B cell (primary cell): Measurements from ENCODE around the gene WDR83. TPM values are rescaled to one million over a fixed set of nuclear protein-coding genes. Genes with fewer than 3 reads are reported as not detected.

Experiments
- ATAC-seq: fragments of 200-7000 bp; cut with Tn5 transposase; one replicate; pipeline ENCODE4 v1.10.0; 2021; ENCODE audit warnings: low read depth, mild to moderate bottlenecking, moderate number of reproducible peaks, moderate library complexity
- CTCF ChIA-PET: fragments of 350-600 bp; sonication (Branson Sonifier 250); formaldehyde crosslinking; loops from one replicate; lab custom pipeline; 2021; ENCODE audit warnings: antibody characterized with exemption, inconsistent platforms; lab: Charles Lee
- POLR2A ChIA-PET: fragments of 350-600 bp; sonication (Branson Sonifier 250); formaldehyde crosslinking; loops from one replicate; lab custom pipeline; 2021; ENCODE audit warnings: antibody characterized with exemption; lab: Charles Lee
- DNase-seq: peaks from one replicate; pipeline ENCODE4 v3.0.0; 2013
- H2AFZ ChIP-seq: 2 replicates; pipeline ENCODE4 v1.6.1; 2012; ENCODE audit warnings: mild to moderate bottlenecking, low read depth, low read length; ENCODE audit not compliant: insufficient read depth, poor library complexity, severe bottlenecking
- H3K27ac ChIP-seq, 2 donors: 1 replicate in 1 of 2; 2 replicates in 1 of 2; pipeline ENCODE4 v1.5.1; 2012 to 2013; ENCODE audit warnings: low read length in 2 of 2, mild to moderate bottlenecking in 2 of 2, moderate library complexity in 1 of 2
- H3K27me3 ChIP-seq, 4 experiments: fragments of 200-600 bp in 1 of 4; sonication (generic) in 1 of 4; replicated peaks in 1 of 4; 1 replicate in 2 of 4; 2 replicates in 2 of 4; pipeline versions ENCODE4 v1.6.1 to v1.7.0; 2013 to 2016; ENCODE audit warnings: low read length in 3 of 4, mild to moderate bottlenecking in 2 of 4, mixed read lengths in 1 of 4, moderate library complexity in 1 of 4; ENCODE audit not compliant: insufficient read depth in 4 of 4, control insufficient read depth in 3 of 4; ENCODE audit errors: control extremely low read depth in 1 of 4
- H3K36me3 ChIP-seq, 2 experiments: replicated peaks in 1 of 2; 1 replicate in 1 of 2; 2 replicates in 1 of 2; pipeline versions ENCODE4 v1.6.1 to v1.7.1; 2013; ENCODE audit warnings: low read length in 1 of 2; ENCODE audit not compliant: insufficient read depth in 2 of 2, control insufficient read depth in 1 of 2; ENCODE audit errors: control extremely low read depth in 1 of 2, extremely low read depth in 1 of 2
- H3K4me1 ChIP-seq, 2 donors: fragments of 200-600 bp in 1 of 2; sonication (generic) in 1 of 2; 1 replicate in 1 of 2; 2 replicates in 1 of 2; pipeline versions ENCODE4 v1.5.1 to v1.6.1; 2013 to 2017; ENCODE audit warnings: low read length in 2 of 2; ENCODE audit not compliant: control insufficient read depth in 2 of 2, insufficient read depth in 2 of 2
- H3K4me2 ChIP-seq: replicated peaks from 2 replicates; pipeline ENCODE3; 2012; ENCODE audit warnings: mild to moderate bottlenecking, low read depth, low read length; ENCODE audit not compliant: poor library complexity, severe bottlenecking
- H3K4me3 ChIP-seq, 5 experiments: fragments of 200-600 bp in 1 of 5; sonication (generic) in 1 of 5; 1 replicate in 3 of 5; 2 replicates in 2 of 5; pipeline versions ENCODE4 v1.5.1 to v1.7.0; 2011 to 2016; ENCODE audit warnings: low read length in 4 of 5, mild to moderate bottlenecking in 4 of 5, low read depth in 2 of 5, control low read depth in 1 of 5, moderate library complexity in 1 of 5; ENCODE audit not compliant: insufficient read depth in 1 of 5; ENCODE audit errors: control extremely low read depth in 1 of 5, extremely low read depth in 1 of 5
- H3K79me2 ChIP-seq: fragments of 200-600 bp; sonication (generic); one replicate; pipeline ENCODE4 v1.6.0; 2016; ENCODE audit warnings: low read length; ENCODE audit not compliant: control insufficient read depth, insufficient read depth
- H3K9ac ChIP-seq: fragments of 200-600 bp; sonication (generic); 2 replicates; pipeline ENCODE4 v1.6.1; 2017; ENCODE audit warnings: mild to moderate bottlenecking, low read length, moderate library complexity
- H3K9me3 ChIP-seq, 3 donors: one replicate each; pipeline versions ENCODE4 v1.6.1 to v1.7.1; 2013; ENCODE audit warnings: low read length in 2 of 3; ENCODE audit not compliant: control insufficient read depth in 2 of 3, insufficient read depth in 1 of 3; ENCODE audit errors: control extremely low read depth in 1 of 3
- H4K20me1 ChIP-seq: 2 replicates; pipeline ENCODE4 v1.6.0; 2012; ENCODE audit warnings: mild to moderate bottlenecking, low read length; ENCODE audit not compliant: insufficient read depth, control insufficient read depth, poor library complexity, severe bottlenecking
- H3K27ac Mint-ChIP-seq: one replicate; pipeline ENCODE4 v1.8.0; 2021; ENCODE audit warnings: mixed read lengths
- H3K27me3 Mint-ChIP-seq: one replicate; pipeline ENCODE4 v1.8.0; 2021; ENCODE audit warnings: mixed read lengths
- H3K4me1 Mint-ChIP-seq: one replicate; pipeline ENCODE4 v1.8.0; 2021; ENCODE audit warnings: mixed read lengths
- H3K4me3 Mint-ChIP-seq: one replicate; pipeline ENCODE4 v1.8.0; 2021; ENCODE audit warnings: mixed read lengths
- H3K9me3 Mint-ChIP-seq: one replicate; pipeline ENCODE4 v1.8.0; 2022; ENCODE audit warnings: mixed read lengths; ENCODE audit not compliant: insufficient read depth
- CTCF ChIP-seq: fragments of 200-600 bp; IDR thresholded peaks from one replicate; pipeline ENCODE4 v1.8.0; 2022; ENCODE audit warnings: antibody characterized with exemption, mild to moderate bottlenecking
- EZH2 ChIP-seq: IDR thresholded peaks from 2 replicates; pipeline ENCODE4 v1.6.1; 2012; ENCODE audit warnings: borderline replicate concordance, low read depth, mild to moderate bottlenecking, moderate library complexity, low read length; ENCODE audit not compliant: insufficient read depth, poor library complexity, severe bottlenecking
- WGBS: methylation state at CpG from one replicate; pipeline ENCODE4 v1.1.5; 2013; ENCODE audit warnings: missing lambda C conversion rate; ENCODE audit not compliant: insufficient coverage; 5-methylcytosine and 5-hydroxymethylcytosine counted together
- intact Hi-C: fragments of 100-400 bp; cut with micrococcal nuclease; formaldehyde crosslinking; loops from one replicate; pipeline ENCODE4 v1.10.0; 2022
- polyA plus RNA-seq: library from polyadenylated mRNA; depleted of rRNA; stranded (reverse); fragments of >200 nt; gene quantifications from 2 replicates; pipeline ENCODE4 v1.2.3, GENCODE V29; 2012
- total RNA-seq, 2 donors: library from RNA; stranded (reverse); fragments of 120-200 nt in 1 of 2; gene quantifications; 1 replicate in 1 of 2; 2 replicates in 1 of 2; pipeline versions ENCODE4 v1.2.3 to v1.2.4, GENCODE V29; 2013 to 2022

Gene WDR83
- total and polyA plus RNA-seq, 2 donors (not counting 1 experiment from before 2014, with no cell fraction given) = 16.3 to 24.6 TPM

DNA sequence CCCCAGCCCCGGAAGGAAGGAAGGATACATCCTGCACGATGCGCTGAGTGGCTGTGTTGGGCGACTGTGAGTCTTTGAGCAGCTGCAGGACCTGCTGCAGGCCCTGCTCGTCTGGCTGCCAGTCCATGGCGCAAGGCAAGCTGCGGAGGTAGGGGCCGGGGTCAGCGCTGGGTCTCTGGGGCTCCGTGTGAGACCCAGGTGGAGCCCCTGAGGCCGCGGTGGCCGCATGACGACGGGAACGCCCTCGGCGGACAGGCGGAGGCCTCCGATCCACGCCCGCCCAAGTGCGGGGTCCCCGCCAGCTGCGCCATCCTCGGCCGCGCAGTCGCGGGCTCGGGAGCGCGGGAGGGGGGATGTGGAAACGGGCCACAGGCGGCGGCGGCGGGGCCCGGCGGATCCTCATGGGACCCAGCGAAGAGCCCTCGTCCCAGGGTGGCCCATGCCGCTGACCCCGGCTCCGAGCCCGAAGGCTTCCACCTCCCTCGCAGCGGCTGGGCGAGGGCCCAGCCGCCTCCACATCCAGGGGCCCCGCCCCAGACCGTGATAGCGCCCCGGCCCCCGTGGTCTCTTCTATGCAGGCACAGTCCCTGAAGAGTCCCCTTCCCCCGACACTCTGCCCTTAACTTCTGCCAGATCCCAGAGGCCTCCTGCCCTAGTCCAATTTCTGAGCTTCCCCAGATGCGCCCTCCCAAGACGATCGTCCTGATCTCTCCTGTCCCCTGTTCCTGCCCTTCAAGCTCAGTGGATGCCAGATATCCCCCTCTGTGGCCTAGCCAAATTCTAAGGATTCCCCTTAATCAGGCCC, 54.4 kb downstream of the WDR83 start:
- Mint-ChIP-seq H3K4me1 (peaks cover 38% of the 10 kb centered on the region), H3K4me3 (peak overlapping the region; percentile 89), H3K27ac (peak overlapping the region; percentile 84), H3K27me3 (no peaks in the 10 kb centered on the region), H3K9me3 (no peaks in the 10 kb centered on the region)
- WGBS = 13% methylated on average over 59 of the region's 59 CpGs
- Histone ChIP-seq H3K4me3 (peak overlapping the region; percentile 12 to 78 (median 70)), H3K4me1 (peaks cover 29 to 35% of the 10 kb centered on the region in 2 donors), H3K36me3 (peaks cover 2 to 7% of the 10 kb centered on the region in 2 experiments), H4K20me1 (peaks cover 11% of the 10 kb centered on the region), H3K27ac (peak overlapping the region in 1 of 2 donors; percentile 69), H3K27me3 (no peaks in the 10 kb centered on the region), H3K9ac (peak overlapping the region; percentile 85), H2AFZ (peak overlapping the region; percentile 83), H3K4me2 (peak overlapping the region; percentile 95), H3K79me2 (peaks cover 68% of the 10 kb centered on the region), H3K9me3 (no peaks in the 10 kb centered on the region)
- CTCF ChIA-PET = interaction anchor here (0.7 to 2.1 kb wide), 3 partner anchors 26 to 75 kb away, joined by 4 to 15 read pairs (median 4); no protein-coding TSS in a partner anchor
- no peak for DNase-seq
- intact Hi-C loops = loop anchor here (5.0 kb wide), 2 partner anchors 54 to 86 kb away; partner anchors contain the start of genes MAN2B1, RNASEH2A and WDR83
- no peak for ATAC-seq
- no peak for TF ChIP-seq CTCF
- no peak for TF ChIP-seq EZH2
- POLR2A ChIA-PET = interaction anchor here (0.8 to 3.6 kb wide), 4 partner anchors 9 to 71 kb away, joined by 3 to 30 read pairs (median 22); partner anchors contain the start of genes DHPS, JUNB and TRIR
